H1 (cell line): ENCODE results near the gene MYH10. TPM values are rescaled to one million over a fixed set of nuclear protein-coding genes. Genes with fewer than 3 reads are reported as not detected.

Source experiments
- CTCF ChIA-PET: fragments of 300-600 bp; sonication (Branson Sonifier 250); formaldehyde crosslinking; loops from one replicate; lab custom pipeline; 2021; ENCODE audit not compliant: partially characterized antibody; lab: Charles Lee
- POLR2A ChIA-PET: fragments of 300-600 bp; sonication (Branson Sonifier 250); formaldehyde crosslinking; loops from one replicate; lab custom pipeline; 2021; ENCODE audit warnings: inconsistent platforms; ENCODE audit not compliant: partially characterized antibody; lab: Charles Lee
- DNase-seq, 2 experiments: peaks; one replicate each; pipeline versions ENCODE4 v3.0.0 to v3.0.0-alpha.2; 2010 to 2022; ENCODE audit warnings: low spot score in 2 of 2, low read depth in 1 of 2, mixed read lengths in 1 of 2
- FAIRE-seq: peaks from 2 replicates; lab custom pipeline; 2011; peaks lifted over from hg19 to GRCh38; lab: Jason Lieb, UNC
- H2AFZ ChIP-seq: 2 replicates; pipeline ENCODE4 v1.8.1; 2012; ENCODE audit warnings: low read length, inconsistent platforms
- H2AK5ac ChIP-seq: 2 replicates; pipeline ENCODE4 v1.6.1; 2013; ENCODE audit warnings: low read depth, low read length
- H2BK120ac ChIP-seq: replicated peaks from 2 replicates; pipeline ENCODE3; 2013; ENCODE audit warnings: low read depth, low read length, inconsistent platforms
- H2BK12ac ChIP-seq: 2 replicates; pipeline ENCODE4 v1.6.1; 2013; ENCODE audit warnings: low read depth, low read length
- H2BK15ac ChIP-seq: 2 replicates; pipeline ENCODE4 v1.6.1; 2013; ENCODE audit warnings: low read length
- H2BK20ac ChIP-seq: 2 replicates; pipeline ENCODE4 v1.6.1; 2013; ENCODE audit warnings: low read length
- H2BK5ac ChIP-seq: 2 replicates; pipeline ENCODE4 v1.6.1; 2013; ENCODE audit warnings: low read depth, low read length
- H3K14ac ChIP-seq: 2 replicates; pipeline ENCODE4 v1.6.1; 2013; ENCODE audit warnings: inconsistent platforms; ENCODE audit not compliant: insufficient read length
- H3K18ac ChIP-seq: 2 replicates; pipeline ENCODE4 v1.6.1; 2013; ENCODE audit warnings: low read length; ENCODE audit errors: extremely low read depth
- H3K23ac ChIP-seq: 2 replicates; pipeline ENCODE4 v1.6.1; 2013; ENCODE audit warnings: inconsistent platforms; ENCODE audit not compliant: insufficient read length
- H3K23me2 ChIP-seq: 2 replicates; pipeline ENCODE4 v1.6.1; 2013; ENCODE audit warnings: low read depth, low read length
- H3K27ac ChIP-seq: 2 replicates; pipeline ENCODE4 v1.6.1; 2011; ENCODE audit warnings: low read depth, low read length, inconsistent platforms
- H3K27me3 ChIP-seq, 4 experiments: replicated peaks in 1 of 4; 1 replicate in 1 of 4; 2 replicates in 3 of 4; pipeline versions ENCODE4 v1.6.1 to v1.8.1; 2011 to 2013; ENCODE audit warnings: low read length in 3 of 4, mild to moderate bottlenecking in 3 of 4, inconsistent platforms in 2 of 4, mixed read lengths in 2 of 4, moderate library complexity in 1 of 4; ENCODE audit not compliant: control insufficient read depth in 3 of 4, insufficient read depth in 3 of 4; ENCODE audit errors: extremely low read depth in 1 of 4
- H3K36me3 ChIP-seq, 4 experiments: 2 replicates each; pipeline versions ENCODE4 v1.6.1 to v1.8.1; 2011 to 2013; ENCODE audit warnings: mild to moderate bottlenecking in 4 of 4, low read length in 3 of 4, moderate library complexity in 2 of 4, control low read depth in 1 of 4, inconsistent platforms in 1 of 4; ENCODE audit not compliant: insufficient read depth in 4 of 4, control insufficient read depth in 2 of 4
- H3K4ac ChIP-seq: replicated peaks from 2 replicates; pipeline ENCODE3; 2013; ENCODE audit warnings: low read length, low read depth, mixed read lengths, inconsistent platforms; ENCODE audit not compliant: insufficient read length
- H3K4me1 ChIP-seq, 4 experiments: replicated peaks in 1 of 4; 1 replicate in 1 of 4; 2 replicates in 3 of 4; pipeline versions ENCODE4 v1.6.1 to v1.8.1; 2011 to 2013; ENCODE audit warnings: low read length in 3 of 4, inconsistent platforms in 2 of 4, mixed read lengths in 1 of 4; ENCODE audit not compliant: insufficient read depth in 4 of 4, control insufficient read depth in 3 of 4
- H3K4me2 ChIP-seq, 2 experiments: 2 replicates each; pipeline versions ENCODE4 v1.6.1 to v1.8.1; 2011 to 2013; ENCODE audit warnings: low read depth in 2 of 2, low read length in 2 of 2, control low read depth in 1 of 2, inconsistent platforms in 1 of 2, mild to moderate bottlenecking in 1 of 2; ENCODE audit not compliant: insufficient read depth in 1 of 2
- H3K4me3 ChIP-seq, 4 experiments: fragments of 200-600, 300-600 bp in 1 of 4; sonication (generic), shearing (Covaris generic), sonication (Bioruptor Twin) in 1 of 4; 2 replicates each; pipeline versions ENCODE4 v1.5.1 to v1.8.1; 2011 to 2016; ENCODE audit warnings: low read length in 4 of 4, low read depth in 3 of 4, control low read depth in 2 of 4, inconsistent platforms in 2 of 4, mild to moderate bottlenecking in 2 of 4, mixed read lengths in 1 of 4, moderate library complexity in 1 of 4; ENCODE audit not compliant: insufficient read depth in 2 of 4; ENCODE audit errors: extremely low read depth in 1 of 4
- H3K56ac ChIP-seq: replicated peaks from 2 replicates; pipeline ENCODE3; 2013; ENCODE audit warnings: low read depth, mild to moderate bottlenecking, mixed read lengths, low read length, inconsistent platforms; ENCODE audit not compliant: insufficient read length
- H3K79me1 ChIP-seq: 2 replicates; pipeline ENCODE4 v1.6.1; 2013; ENCODE audit warnings: low read depth, low read length, control low read depth
- H3K79me2 ChIP-seq, 2 experiments: 2 replicates each; pipeline versions ENCODE4 v1.6.1 to v1.8.1; 2012 to 2013; ENCODE audit warnings: low read length in 2 of 2, mild to moderate bottlenecking in 2 of 2, inconsistent platforms in 1 of 2; ENCODE audit not compliant: insufficient read depth in 2 of 2, control insufficient read depth in 1 of 2
- H3K9ac ChIP-seq, 4 experiments: replicated peaks in 1 of 4; 1 replicate in 1 of 4; 2 replicates in 3 of 4; pipeline versions ENCODE4 v1.6.1 to v1.8.1; 2011 to 2013; ENCODE audit warnings: low read depth in 3 of 4, low read length in 3 of 4, control low read depth in 2 of 4, mild to moderate bottlenecking in 2 of 4, moderate library complexity in 2 of 4, inconsistent platforms in 1 of 4; ENCODE audit errors: extremely low read depth in 1 of 4
- H3K9me3 ChIP-seq, 2 experiments: 2 replicates each; pipeline versions ENCODE4 v1.6.1 to v1.8.1; 2012 to 2013; ENCODE audit warnings: mild to moderate bottlenecking in 2 of 2, moderate library complexity in 2 of 2, control low read depth in 1 of 2, inconsistent platforms in 1 of 2, low read depth in 1 of 2, low read length in 1 of 2, mixed read lengths in 1 of 2; ENCODE audit not compliant: insufficient read depth in 2 of 2
- H4K20me1 ChIP-seq, 2 experiments: replicated peaks in 1 of 2; 2 replicates each; pipeline versions ENCODE3 to v1.8.1; 2011 to 2013; ENCODE audit warnings: inconsistent platforms in 2 of 2, low read length in 2 of 2, mild to moderate bottlenecking in 1 of 2; ENCODE audit not compliant: insufficient read depth in 2 of 2, control insufficient read depth in 1 of 2
- H4K5ac ChIP-seq: 2 replicates; pipeline ENCODE4 v1.6.1; 2013; ENCODE audit warnings: low read length, low read depth, mixed read lengths, inconsistent platforms; ENCODE audit not compliant: insufficient read length
- H4K8ac ChIP-seq: 2 replicates; pipeline ENCODE4 v1.8.0; 2013; ENCODE audit warnings: mild to moderate bottlenecking, moderate library complexity, low read length, inconsistent platforms; ENCODE audit not compliant: insufficient read depth; ENCODE audit errors: extremely low read depth
- H4K91ac ChIP-seq: replicated peaks from 2 replicates; pipeline ENCODE3; 2013; ENCODE audit warnings: low read length, mixed read lengths, inconsistent platforms; ENCODE audit not compliant: insufficient read length
- CHD2 ChIP-seq: IDR thresholded peaks from 2 replicates; pipeline ENCODE4 v1.6.1; 2012; ENCODE audit warnings: low read length, improper control_type of control experiment
- FOSL1 ChIP-seq: IDR thresholded peaks from 2 replicates; pipeline ENCODE4 v1.6.1; 2011; ENCODE audit warnings: mild to moderate bottlenecking, low read depth, low read length, moderate library complexity; ENCODE audit not compliant: insufficient read depth
- KDM4A ChIP-seq: IDR thresholded peaks from one replicate; pipeline ENCODE4 v1.7.1; 2012; ENCODE audit warnings: low read depth, mild to moderate bottlenecking, moderate library complexity, low read length, inconsistent platforms; ENCODE audit not compliant: severe bottlenecking
- NRF1 ChIP-seq: IDR thresholded peaks from 2 replicates; pipeline ENCODE4 v1.6.1; 2011; ENCODE audit warnings: mild to moderate bottlenecking, low read depth, low read length, improper control_type of control experiment
- RAD21 ChIP-seq, 2 experiments: IDR thresholded peaks in 1 of 2; conservative IDR thresholded peaks in 1 of 2; 2 replicates each; pipeline ENCODE4 v1.6.1; 2011; ENCODE audit warnings: low read depth in 2 of 2, low read length in 2 of 2, improper control_type of control experiment in 1 of 2, inconsistent platforms in 1 of 2, mild to moderate bottlenecking in 1 of 2, moderate library complexity in 1 of 2
- RBBP5 ChIP-seq: IDR thresholded peaks from 2 replicates; pipeline ENCODE4 v1.7.1; 2012; ENCODE audit warnings: low read depth, mild to moderate bottlenecking, inconsistent platforms, low read length, moderate library complexity, borderline replicate concordance
- SIN3A ChIP-seq, 2 experiments: IDR thresholded peaks in 1 of 2; conservative IDR thresholded peaks in 1 of 2; 2 replicates each; pipeline ENCODE4 v1.6.1; 2011 to 2012; ENCODE audit warnings: low read length in 2 of 2, improper control_type of control experiment in 1 of 2, low read depth in 1 of 2, mild to moderate bottlenecking in 1 of 2
- SIRT6 ChIP-seq: IDR thresholded peaks from one replicate; pipeline ENCODE4 v1.7.1; 2012; ENCODE audit warnings: low read length, inconsistent platforms
- SP1 ChIP-seq: IDR thresholded peaks from 2 replicates; pipeline ENCODE4 v1.6.1; 2011; ENCODE audit warnings: low read depth, low read length
- SP4 ChIP-seq: IDR thresholded peaks from 2 replicates; pipeline ENCODE4 v1.6.1; 2012; ENCODE audit warnings: low read length, inconsistent platforms
- TAF1 ChIP-seq: IDR thresholded peaks from 2 replicates; pipeline ENCODE4 v1.6.1; 2011; ENCODE audit warnings: mild to moderate bottlenecking, low read depth, low read length
- TCF12 ChIP-seq: IDR thresholded peaks from 2 replicates; pipeline ENCODE4 v1.6.1; 2011; ENCODE audit warnings: low read depth, mild to moderate bottlenecking, low read length
- TEAD4 ChIP-seq: IDR thresholded peaks from 2 replicates; pipeline ENCODE4 v1.6.1; 2012; ENCODE audit warnings: low read depth, low read length, inconsistent platforms, mixed read lengths
- WGBS, 2 experiments: shearing (Covaris generic) in 1 of 2; methylation state at CpG; one replicate each; pipeline versions ENCODE4 v1.1.6 to v1.1.7; 2013 to 2015; ENCODE audit warnings: low lambda C conversion rate in 2 of 2, mixed read lengths in 2 of 2, inconsistent platforms in 1 of 2, low coverage in 1 of 2, missing lambda C conversion rate in 1 of 2; ENCODE audit not compliant: insufficient replicate concordance in 2 of 2, insufficient coverage in 1 of 2, insufficient read length in 1 of 2; ENCODE audit errors: extremely low coverage in 1 of 2, missing lambda C conversion rate in 1 of 2; 5-methylcytosine and 5-hydroxymethylcytosine counted together
- polyA plus RNA-seq, 7 experiments: library from polyadenylated mRNA; depleted of rRNA in 3 of 7; stranded (reverse) in 5 of 7; unstranded in 2 of 7; fragments of >200 nt in 5 of 7; fragments of 200-250 nt in 2 of 7; gene quantifications; 1 replicate in 5 of 7; 2 replicates in 1 of 7; 4 replicates in 1 of 7; pipeline versions ENCODE4 v1.2.1 to v1.2.3, GENCODE V29; 2011 to 2013; ENCODE audit warnings: missing spikeins in 2 of 7, mixed read lengths in 2 of 7
- total RNA-seq: library from RNA; stranded (reverse); fragmentation: NEBNext Ultra II Directional; extraction: Animal tissue kit (Norgen Biotek cat#: 25700); gene quantifications from 2 replicates; pipeline ENCODE4 v1.2.1, GENCODE V29; 2021

Gene MYH10
- total and polyA plus RNA-seq, 2 of the 8 experiments (the other 6 are each of a cell fraction or from before 2014, with no cell fraction given): 64.1 to 289 TPM

DNA sequence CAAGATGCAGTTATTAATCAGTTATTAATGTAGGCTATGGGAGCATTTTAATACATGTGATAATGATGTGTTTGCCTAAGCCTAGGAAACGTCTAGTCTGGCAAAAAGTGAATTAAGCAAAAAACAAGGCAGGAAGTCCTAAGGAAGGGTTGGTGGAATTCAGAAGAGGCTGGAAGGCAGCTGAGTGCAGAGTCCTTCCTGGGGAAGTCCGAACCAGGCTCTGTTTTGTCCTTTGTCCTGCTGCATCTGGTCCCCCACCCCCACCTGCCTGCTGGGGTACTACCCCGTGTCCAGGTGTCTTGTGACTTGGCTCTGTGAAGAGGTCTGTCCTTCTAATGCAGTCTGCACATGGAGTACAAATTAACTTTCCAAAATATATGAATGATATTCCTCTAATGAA is 1.5 kb upstream of the MYH10 start:
- Histone ChIP-seq H3K9me3 (no peaks in the 10 kb centered on the region), H4K91ac (no peak overlapping the region), H3K14ac (no peak overlapping the region), H3K23ac (no peak overlapping the region), H3K18ac (no peak overlapping the region), H3K27ac (no peak overlapping the region), H2BK12ac (no peak overlapping the region), H3K79me1 (no peaks in the 10 kb centered on the region), H3K4me3 (peak overlapping the region in 3 of 4 experiments; percentile 76 to 90 (median 79); a peak in 4 of 8 replicates), H2BK15ac (no peak overlapping the region), H2AFZ (0 out of 2 replicates have a peak overlapping the region, but pooled peaks have one; percentile 69), H4K20me1 (peaks cover 12 to 19% of the 10 kb centered on the region in 2 experiments), H3K27me3 (no peaks in the 10 kb centered on the region), H2BK20ac (no peak overlapping the region), H3K4me1 (peaks cover 5 to 12% (median 7%) of the 10 kb centered on the region in 4 experiments; a peak in 6 of 7 replicates), H2BK5ac (no peak overlapping the region), H3K36me3 (no peaks in the 10 kb centered on the region), H2AK5ac (no peak overlapping the region), H3K79me2 (peaks cover 19 to 33% of the 10 kb centered on the region in 2 experiments), H3K9ac (peak overlapping the region in 1 of 4 experiments; percentile 17; a peak in 1 of 7 replicates), H3K4me2 (peak overlapping the region; percentile 67 to 93)
- DNase-seq (peak in 1 of 2 experiments; percentile 56), FAIRE-seq (no peak)
- 33% methylated on average over 3 of the region's 3 CpGs; no CpG with 5 or more reads in 1 of the 2 experiments for WGBS, 2 experiments
- ChIA-PET POLR2A (interaction anchor here (0.7 to 1.7 kb wide), 9 partner anchors 11 to 114 kb away, joined by 3 to 4 read pairs (median 3); no protein-coding TSS in a partner anchor), CTCF (interaction anchor here (1.6 kb wide), 1 partner anchor 17 kb away, joined by 4 read pairs; no protein-coding TSS in a partner anchor)
- TF ChIP-seq SP4: no peak
- TF ChIP-seq TAF1: peak; percentile 40; the same call in 1 of the 2 replicates
- no peak for TF ChIP-seq KDM4A
- peak; percentile 66; the same call in 1 of the 2 replicates for TF ChIP-seq SP1
- no peak for TF ChIP-seq RBBP5
- no peak for TF ChIP-seq SIN3A (conservative IDR thresholded peaks at IDR 0.05 in 1 of 2, IDR thresholded peaks at IDR 0.05 in 1 of 2; ENCODE audit: low read depth in 1 of 2, low read length in 2 of 2)
- TF ChIP-seq CHD2: no peak
- no peak for TF ChIP-seq TEAD4
- TF ChIP-seq TCF12: peak; percentile 64; the same call in 1 of the 2 replicates
- no peak for TF ChIP-seq SIRT6
- 0 out of 4 replicates have a peak, but pooled peaks of 1 of the 2 experiments have one; percentile 3 for TF ChIP-seq RAD21 (IDR thresholded peaks at IDR 0.05 in 1 of 2, conservative IDR thresholded peaks at IDR 0.05 in 1 of 2; ENCODE audit: low read depth in 2 of 2, low read length in 2 of 2)
- TF ChIP-seq NRF1: no peak
- no peak for TF ChIP-seq FOSL1
- TF ChIP-seq, all 59 proteins: peak for 4
- Histone ChIP-seq H4K5ac (no peak overlapping the region), H3K23me2 (peaks cover 6% of the 10 kb centered on the region; the same call in 1 of the 2 replicates), H3K56ac (no peak overlapping the region), H4K8ac (no peak overlapping the region), H2BK120ac (no peak overlapping the region), H3K4ac (no peak overlapping the region)
